Stimulated activated CD4-positive, alpha-beta T cell treated with anti-CD3 and anti-CD28 coated beads, Interleukin-15, amount 100 ng/mL, for 1 hour (primary cell): ENCODE data around the gene DGKQ.

Experiments
- DNase-seq, 2 donors: peaks; one replicate each; pipeline ENCODE4 v3.0.0-alpha.2; 2020; ENCODE audit warnings: low read depth in 1 of 2, low spot score in 1 of 2

The DGKQ gene

GRCh38 chr4:996030-996996, 22.9 kb upstream of the DGKQ start:
- no peak for DNase-seq

GRCh38 chr4:995311-996026, 22.1 kb upstream of the DGKQ start:
- DNase-seq, result no peak

- no peak for DNase-seq
Measured at GRCh38 chr4:993111-994029, 20.0 kb upstream of the DGKQ start, which contains the start of gene SLC26A1. Gene SLC26A1 (minus strand): TSS chr4:993404. CDS start chr4:991703, 1,701 bp downstream.

GRCh38 chr4:992297-993110, 19.1 kb upstream of the DGKQ start:
- no peak for DNase-seq

- DNase-seq, result no peak
Measured at GRCh38 chr4:991451-992296, 18.3 kb upstream of the DGKQ start.

GRCh38 chr4:990746-991367, 17.5 kb upstream of the DGKQ start:
- DNase-seq, result no peak

- DNase-seq, result no peak
Measured at GRCh38 chr4:989722-990471, 16.5 kb upstream of the DGKQ start.

GRCh38 chr4:988726-989721, 15.7 kb upstream of the DGKQ start:
- DNase-seq, result no peak

- DNase-seq, result no peak
Measured at GRCh38 chr4:987624-988513, 14.5 kb upstream of the DGKQ start.

GRCh38 chr4:986879-987623, 13.7 kb upstream of the DGKQ start, which contains the start of gene IDUA:
Gene IDUA (plus strand): TSS chr4:987044. CDS start chr4:987085, 41 bp downstream.
- peak; percentile 74 to 81 for DNase-seq

- no peak for DNase-seq
Measured at GRCh38 chr4:986428-986878, 13.1 kb upstream of the DGKQ start.

GRCh38 chr4:985123-985830, 11.9 kb upstream of the DGKQ start:
- peak; percentile 52 to 72 for DNase-seq

- no peak for DNase-seq
Measured at GRCh38 chr4:984336-985054, 11.1 kb upstream of the DGKQ start.

- no peak for DNase-seq
Measured at GRCh38 chr4:982814-983213, 9.4 kb upstream of the DGKQ start.
